Neural cell (in vitro differentiated cells): ENCODE measurements around the gene EID2. TPM values are rescaled to one million over a fixed set of nuclear protein-coding genes. Genes with fewer than 3 reads are reported as not detected.

Experiments used
- H2AFZ ChIP-seq: fragments of 200-600, 300-800 bp; sonication (generic), shearing (Covaris generic); 2 replicates; pipeline ENCODE4 v1.6.0; 2014; ENCODE audit warnings: low read depth, mild to moderate bottlenecking, antibody characterized with exemption, low read length, moderate library complexity
- H3F3A ChIP-seq: fragments of 200-600 bp; shearing (Covaris generic); 2 replicates; pipeline ENCODE4 v1.6.1; 2016; ENCODE audit warnings: mild to moderate bottlenecking, moderate library complexity, mixed read lengths, antibody characterized with exemption, low read length; ENCODE audit not compliant: insufficient read depth, poor library complexity, severe bottlenecking
- H3K27ac ChIP-seq: fragments of 200-600, 300-800 bp; sonication (generic), shearing (Covaris generic); 2 replicates; pipeline ENCODE4 v1.5.1; 2014; ENCODE audit warnings: mild to moderate bottlenecking, low read length, moderate library complexity
- H3K27me3 ChIP-seq: fragments of 300-800, 200-600 bp; sonication (generic), shearing (Covaris generic); 2 replicates; pipeline ENCODE4 v1.6.0; 2014; ENCODE audit warnings: mild to moderate bottlenecking, low read depth, low read length, moderate library complexity; ENCODE audit not compliant: insufficient read depth
- H3K36me3 ChIP-seq: fragments of 300-800, 200-600 bp; sonication (generic), shearing (Covaris generic); 2 replicates; pipeline ENCODE4 v1.5.1; 2014; ENCODE audit warnings: mild to moderate bottlenecking, antibody characterized with exemption, low read length, moderate library complexity; ENCODE audit not compliant: insufficient read depth
- H3K4me2 ChIP-seq: fragments of 300-800, 200-600 bp; sonication (generic), shearing (Covaris generic); 2 replicates; pipeline ENCODE4 v1.6.0; 2014; ENCODE audit warnings: mild to moderate bottlenecking, low read length
- H3K4me3 ChIP-seq: fragments of 300-800, 200-600 bp; sonication (generic), shearing (Covaris generic); 2 replicates; pipeline ENCODE4 v1.5.1; 2014; ENCODE audit warnings: mild to moderate bottlenecking, low read length, moderate library complexity
- H3K79me2 ChIP-seq: fragments of 200-600 bp; shearing (Covaris generic); replicated peaks from 2 replicates; pipeline ENCODE4 v1.6.0; 2014; ENCODE audit warnings: mild to moderate bottlenecking, low read length, moderate library complexity; ENCODE audit not compliant: insufficient read depth
- H3K9ac ChIP-seq: fragments of 300-800, 200-600 bp; sonication (generic), shearing (Covaris generic); 2 replicates; pipeline ENCODE4 v1.6.1; 2016; ENCODE audit warnings: mild to moderate bottlenecking, low read length, mixed read lengths
- H3K9me2 ChIP-seq: fragments of 200-600 bp; shearing (Covaris generic); 2 replicates; pipeline ENCODE4 v1.6.1; 2016; ENCODE audit warnings: mild to moderate bottlenecking, low read length, mixed read lengths; ENCODE audit not compliant: insufficient read depth
- H3K9me3 ChIP-seq: fragments of 200-600, 300-800 bp; sonication (generic), shearing (Covaris generic); 2 replicates; pipeline ENCODE4 v1.6.1; 2016; ENCODE audit warnings: mild to moderate bottlenecking, mixed run types, low read length, moderate library complexity, mixed read lengths
- H4K20me1 ChIP-seq: fragments of 200-600 bp; shearing (Covaris generic); 2 replicates; pipeline ENCODE4 v1.6.1; 2016; ENCODE audit warnings: mild to moderate bottlenecking, mixed run types; ENCODE audit not compliant: insufficient read depth
- CTCF ChIP-seq: fragments of 450-650 bp; IDR thresholded peaks from 2 replicates; pipeline ENCODE4 v1.5.1; 2014; ENCODE audit warnings: antibody characterized with exemption, mild to moderate bottlenecking, moderate library complexity; ENCODE audit not compliant: poor library complexity, severe bottlenecking
- EP300 ChIP-seq: fragments of 450-650 bp; conservative IDR thresholded peaks from 2 replicates; pipeline ENCODE4 v1.6.1; 2014; ENCODE audit warnings: antibody characterized with exemption, mild to moderate bottlenecking, moderate library complexity; ENCODE audit not compliant: poor library complexity, severe bottlenecking
- EZH2 ChIP-seq: fragments of 200-600, 300-800 bp; shearing (Covaris generic), sonication (generic); IDR thresholded peaks from 2 replicates; pipeline ENCODE4 v1.6.1; 2014; ENCODE audit warnings: antibody characterized with exemption, low read length, borderline replicate concordance, mild to moderate bottlenecking; ENCODE audit not compliant: insufficient read depth, poor library complexity, severe bottlenecking
- MXI1 ChIP-seq: fragments of 450-650 bp; conservative IDR thresholded peaks from 2 replicates; pipeline ENCODE4 v1.6.1; 2014; ENCODE audit warnings: antibody characterized with exemption, mild to moderate bottlenecking; ENCODE audit not compliant: poor library complexity, severe bottlenecking
- POLR2AphosphoS5 ChIP-seq: IDR thresholded peaks from 2 replicates; pipeline ENCODE4 v1.6.1; 2012
- RAD21 ChIP-seq: fragments of 450-650 bp; conservative IDR thresholded peaks from 2 replicates; pipeline ENCODE4 v1.6.1; 2014; ENCODE audit warnings: antibody characterized with exemption, mild to moderate bottlenecking, moderate library complexity
- REST ChIP-seq: IDR thresholded peaks from 2 replicates; pipeline ENCODE4 v1.6.1; 2012; ENCODE audit warnings: borderline replicate concordance
- SMC3 ChIP-seq: fragments of 450-650 bp; conservative IDR thresholded peaks from 2 replicates; pipeline ENCODE4 v1.6.1; 2014; ENCODE audit warnings: antibody characterized with exemption, mild to moderate bottlenecking, moderate library complexity; ENCODE audit not compliant: poor library complexity
- TAF1 ChIP-seq: IDR thresholded peaks from 2 replicates; pipeline ENCODE4 v1.6.1; 2012; ENCODE audit warnings: low read depth
- polyA plus RNA-seq: library from polyadenylated mRNA; depleted of rRNA; stranded (reverse); fragments of >200 nt; gene quantifications from 2 replicates; pipeline ENCODE4 v1.2.3, GENCODE V29; 2014

The EID2 gene
- polyA plus RNA-seq, 1 donor from 2014 or later = 47.4 TPM

- no peak overlapping the region for H3K9ac ChIP-seq
- H4K20me1 ChIP-seq = no peaks in the 10 kb centered on the region
- no peaks in the 10 kb centered on the region for H3K36me3 ChIP-seq
- H3K9me3 ChIP-seq = no peaks in the 10 kb centered on the region
- no peak overlapping the region for H3K4me3 ChIP-seq
- no peak overlapping the region for H2AFZ ChIP-seq
- H3K9me2 ChIP-seq = no peaks in the 10 kb centered on the region
- H3K27me3 ChIP-seq = peaks cover 11% of the 10 kb centered on the region
- H3F3A ChIP-seq = no peaks in the 10 kb centered on the region
- no peak overlapping the region for H3K27ac ChIP-seq
- H3K79me2 ChIP-seq = no peaks in the 10 kb centered on the region
- TF ChIP-seq EP300 (no peak), TAF1 (no peak), MXI1 (no peak), CTCF (no peak), POLR2AphosphoS5 (no peak), SMC3 (no peak), RAD21 (no peak), REST (no peak), EZH2 (no peak)
- no peak overlapping the region for H3K4me2 ChIP-seq
Measured at GRCh38 chr19:39566064-39566463, 26.1 kb upstream of the EID2 start.

GRCh38 chr19:39563408-39563807, 23.4 kb upstream of the EID2 start:
- Histone ChIP-seq H3K9ac (no peak overlapping the region), H3K9me2 (no peaks in the 10 kb centered on the region), H3K9me3 (no peaks in the 10 kb centered on the region), H2AFZ (no peak overlapping the region), H3K4me3 (no peak overlapping the region), H3K4me2 (no peak overlapping the region), H3K79me2 (no peaks in the 10 kb centered on the region), H3K27ac (no peak overlapping the region), H4K20me1 (no peaks in the 10 kb centered on the region), H3K27me3 (peaks cover 7% of the 10 kb centered on the region), H3F3A (no peaks in the 10 kb centered on the region), H3K36me3 (no peaks in the 10 kb centered on the region)
- TF ChIP-seq POLR2AphosphoS5 = no peak
- TF ChIP-seq SMC3 = no peak
- TF ChIP-seq TAF1 = no peak
- TF ChIP-seq MXI1 = no peak
- TF ChIP-seq EP300 = no peak
- TF ChIP-seq REST = no peak
- no peak for TF ChIP-seq RAD21
- no peak for TF ChIP-seq EZH2
- no peak for TF ChIP-seq CTCF
